GM19351 (cell line): ENCODE data around the gene AATK.

ENCODE experiments used
- ATAC-seq: cut with Tn5 transposase; IDR thresholded peaks from one replicate; pipeline ENCODE4 v1.9.1; 2021; ENCODE audit warnings: mild to moderate bottlenecking, moderate library complexity; ENCODE audit not compliant: unreplicated experiment

The AATK gene

GRCh38 chr17:81196505-81197408, 30.7 kb upstream of the AATK start:
- no peak for ATAC-seq

DNA sequence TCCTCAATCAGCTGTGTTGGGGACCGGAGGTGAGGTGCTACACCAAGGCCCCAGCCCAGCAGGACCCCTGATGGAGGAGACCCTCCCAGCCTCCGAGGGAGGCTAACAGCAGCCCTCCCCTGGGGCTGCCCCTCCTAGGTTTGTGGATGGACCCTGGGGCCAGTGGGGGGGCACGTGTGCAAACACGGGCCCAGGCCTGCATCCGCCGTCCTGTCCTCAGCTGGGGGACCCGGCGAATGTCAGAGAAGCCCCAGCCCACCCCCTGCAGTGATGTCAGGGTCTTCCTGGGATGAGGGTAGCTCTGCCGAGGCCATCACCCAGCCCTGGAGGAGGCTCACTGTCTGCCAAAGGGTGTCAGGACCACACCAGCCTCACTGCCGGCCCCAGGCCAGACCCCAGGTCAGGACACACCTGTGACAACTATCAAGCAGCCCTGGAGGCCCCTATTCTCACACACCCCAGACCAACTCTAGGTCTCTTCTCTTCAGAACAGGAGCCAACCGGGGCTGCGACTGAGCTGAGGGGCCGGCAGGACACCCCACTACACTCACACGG, 30.0 kb upstream of the AATK start:
- ATAC-seq, result no peak

DNA sequence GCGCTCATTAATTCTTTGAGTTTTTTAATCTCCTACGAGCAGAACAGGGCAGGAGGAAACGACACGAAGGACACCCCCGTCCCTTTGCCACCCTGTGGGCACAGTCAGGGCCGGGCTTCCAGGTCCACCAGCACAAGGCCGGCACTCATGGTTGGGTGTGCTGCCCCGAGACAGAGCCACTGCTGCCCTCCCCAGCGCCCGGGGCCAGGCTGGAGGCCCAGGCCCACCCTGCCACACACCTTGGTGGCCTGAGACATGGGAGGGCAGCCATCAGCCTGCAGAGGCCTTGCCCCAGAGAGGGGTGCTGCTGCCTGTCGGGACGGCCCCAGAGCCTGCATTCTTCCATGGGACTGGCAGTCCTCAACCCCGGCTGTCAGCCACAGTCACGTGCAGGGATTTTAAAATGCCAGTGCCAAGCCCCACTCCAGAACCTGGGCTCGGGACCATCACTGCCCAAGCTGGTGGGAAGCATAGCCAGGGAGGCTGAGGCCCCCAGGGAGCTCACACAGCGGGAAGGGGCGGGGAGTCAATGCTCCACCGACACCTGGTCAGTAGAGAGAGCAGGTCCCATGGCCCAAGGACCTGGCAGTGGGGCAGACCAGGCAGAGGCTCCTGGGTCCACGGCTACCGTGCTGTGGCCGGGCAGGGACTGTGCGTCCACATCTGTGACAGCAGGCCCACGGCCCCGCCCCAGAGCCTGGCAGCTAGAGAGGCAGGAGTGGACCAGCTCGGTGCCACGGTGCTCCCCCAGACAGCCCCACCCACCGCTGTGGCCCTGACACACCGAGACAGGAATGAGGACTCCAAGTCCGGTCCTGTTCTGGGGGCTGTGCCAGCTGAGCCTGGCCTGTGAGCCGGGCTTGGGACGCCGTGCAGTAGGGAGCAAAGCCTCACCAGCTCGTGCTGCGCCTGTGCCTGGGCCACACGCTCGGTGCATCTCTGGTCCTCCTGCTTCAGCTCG, 29.2 kb upstream of the AATK start:
- no peak for ATAC-seq

DNA sequence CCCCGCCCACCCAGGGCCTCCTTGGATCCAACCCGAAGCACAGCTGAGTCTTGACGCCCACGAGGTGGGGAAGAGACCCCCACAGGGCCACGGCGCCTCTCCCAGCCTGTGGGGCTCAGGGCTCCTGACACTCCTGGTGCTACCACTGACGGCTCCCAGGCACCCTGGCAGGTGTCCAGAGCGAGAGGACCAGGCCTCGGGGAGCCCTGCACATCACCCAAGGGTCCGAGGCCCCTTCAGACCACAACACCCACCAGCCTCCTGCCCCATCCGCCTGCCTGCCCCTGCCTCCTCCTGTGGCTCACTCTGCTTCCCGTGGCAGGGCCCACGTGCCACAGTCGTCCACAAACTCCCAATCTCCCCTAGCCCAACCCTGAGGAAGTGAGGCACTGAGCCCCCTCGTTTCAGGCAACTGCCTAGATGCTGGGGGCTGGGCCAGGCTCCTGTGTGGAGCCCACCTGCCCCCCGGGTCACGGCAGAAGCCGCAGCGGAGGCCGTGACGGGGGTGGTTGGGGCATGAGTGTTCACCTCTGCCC, 28.3 kb upstream of the AATK start:
- ATAC-seq, result no peak

- ATAC-seq, result no peak
Measured at GRCh38 chr17:81193470-81194224, 27.6 kb upstream of the AATK start.

GRCh38 chr17:81193051-81193410, 27.0 kb upstream of the AATK start:
- no peak for ATAC-seq

- ATAC-seq, result no peak
Measured at GRCh38 chr17:81192386-81193050, 26.5 kb upstream of the AATK start.

- ATAC-seq, result no peak
Measured at GRCh38 chr17:81191646-81192045, 25.6 kb upstream of the AATK start.

DNA sequence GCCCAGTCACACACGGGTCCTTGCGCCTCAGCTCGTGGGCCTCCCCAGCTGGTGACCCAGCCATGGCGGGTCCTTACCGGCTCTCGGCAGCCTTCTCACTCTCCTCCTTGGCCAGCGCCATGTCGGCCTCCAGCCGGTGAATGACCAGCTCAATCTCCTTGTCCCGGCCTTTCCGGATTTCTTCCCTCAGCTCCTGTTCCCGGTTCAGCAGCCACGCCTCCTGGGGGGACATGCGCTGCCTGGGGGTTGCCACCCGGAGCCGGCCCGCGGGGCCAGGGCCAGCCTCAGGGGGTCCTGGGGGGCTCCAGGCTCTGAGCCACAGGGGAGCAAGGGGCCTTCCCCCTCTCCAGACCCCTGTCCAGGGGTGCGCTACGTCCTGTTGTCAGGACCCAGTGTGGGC, 25.1 kb upstream of the AATK start:
- no peak for ATAC-seq

DNA sequence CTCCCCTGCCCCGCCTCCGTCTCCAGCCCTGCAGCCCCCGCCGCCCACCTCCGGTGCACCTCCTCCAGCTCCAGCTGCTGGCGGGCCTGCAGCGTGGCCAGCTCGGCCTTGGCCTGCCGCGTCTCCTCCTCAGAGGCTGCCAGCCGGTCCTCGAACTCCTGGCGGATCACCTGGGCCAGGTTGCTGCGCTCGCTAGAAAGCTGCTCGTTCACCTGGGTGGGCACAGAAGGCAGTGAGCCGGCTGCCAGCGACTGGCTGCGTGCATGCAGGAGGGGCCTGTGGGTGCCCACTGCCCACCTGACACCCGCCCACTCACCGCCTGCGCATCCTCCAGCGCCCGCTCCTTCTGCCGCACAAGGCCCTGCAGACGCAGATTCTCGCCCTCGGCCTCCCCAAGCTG, 24.6 kb upstream of the AATK start:
- ATAC-seq, result no peak

DNA sequence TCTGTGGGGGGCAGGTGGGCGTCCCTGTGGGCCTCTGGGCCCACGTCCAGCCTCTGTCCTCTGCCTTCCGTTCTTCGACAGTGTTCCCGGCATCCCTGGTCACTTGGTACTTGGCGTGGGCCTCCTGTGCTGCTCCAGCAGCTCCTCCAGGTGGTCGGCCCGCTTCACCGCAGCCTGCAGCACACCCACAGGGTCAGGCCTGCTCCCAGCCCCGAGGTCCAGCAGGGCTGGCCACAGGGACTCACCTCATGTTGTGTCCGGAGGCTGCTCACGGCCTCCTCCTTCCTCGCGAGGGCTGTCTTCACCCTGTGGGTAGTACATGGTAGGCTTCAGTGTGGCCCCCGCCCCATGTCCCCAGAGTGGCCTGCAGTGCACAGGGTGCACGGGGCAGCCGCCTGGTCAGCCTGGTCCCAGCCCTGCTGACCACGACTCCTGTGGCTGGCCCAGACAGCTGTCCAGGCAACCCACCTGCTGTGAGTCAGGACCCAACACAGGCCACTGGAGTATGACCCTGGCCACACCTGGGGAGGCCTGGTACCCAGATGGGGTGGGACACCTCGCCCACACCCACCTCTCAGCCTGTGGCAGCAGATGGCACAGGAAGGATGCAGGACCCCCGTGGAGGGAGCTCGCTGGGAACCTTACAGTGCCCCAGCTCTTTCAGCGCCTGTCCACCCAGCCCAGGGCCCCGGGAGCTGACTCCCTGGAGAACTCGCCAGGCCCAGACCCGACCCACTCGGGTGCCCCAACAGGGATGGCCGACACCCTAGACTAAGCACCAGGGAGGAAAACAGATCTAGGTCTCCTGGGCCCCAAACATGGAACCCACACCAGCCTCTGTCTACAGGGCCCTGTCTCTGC, 23.9 kb upstream of the AATK start:
- ATAC-seq, result no peak

- no peak for ATAC-seq
Measured at GRCh38 chr17:81189016-81189415, 23.0 kb upstream of the AATK start.

DNA sequence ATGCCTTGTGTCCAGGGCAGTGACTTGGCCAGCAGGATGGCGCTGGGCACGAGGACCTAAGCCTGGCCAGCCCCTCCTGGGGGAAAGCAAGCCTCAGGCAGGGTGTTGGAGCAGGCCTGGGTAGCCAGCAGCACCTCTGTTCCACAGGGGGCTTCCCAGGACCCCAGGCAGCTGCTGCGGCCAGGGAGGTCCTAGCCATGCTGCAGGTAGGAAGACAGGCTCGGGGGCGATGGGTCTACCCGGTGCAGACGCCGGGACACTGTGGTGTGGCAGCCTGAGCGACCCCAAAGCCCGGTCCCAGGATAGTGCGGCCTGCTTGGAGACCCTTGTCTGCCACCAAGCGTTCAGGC, 22.4 kb upstream of the AATK start:
- no peak for ATAC-seq

- no peak for ATAC-seq
Measured at GRCh38 chr17:81187586-81188490, 21.8 kb upstream of the AATK start.

- ATAC-seq, result no peak
Measured at GRCh38 chr17:81187120-81187519, 21.1 kb upstream of the AATK start.

- ATAC-seq, result no peak
Measured at GRCh38 chr17:81186203-81186602, 20.2 kb upstream of the AATK start.

GRCh38 chr17:81184555-81184954, 18.5 kb upstream of the AATK start:
- ATAC-seq, result no peak

DNA sequence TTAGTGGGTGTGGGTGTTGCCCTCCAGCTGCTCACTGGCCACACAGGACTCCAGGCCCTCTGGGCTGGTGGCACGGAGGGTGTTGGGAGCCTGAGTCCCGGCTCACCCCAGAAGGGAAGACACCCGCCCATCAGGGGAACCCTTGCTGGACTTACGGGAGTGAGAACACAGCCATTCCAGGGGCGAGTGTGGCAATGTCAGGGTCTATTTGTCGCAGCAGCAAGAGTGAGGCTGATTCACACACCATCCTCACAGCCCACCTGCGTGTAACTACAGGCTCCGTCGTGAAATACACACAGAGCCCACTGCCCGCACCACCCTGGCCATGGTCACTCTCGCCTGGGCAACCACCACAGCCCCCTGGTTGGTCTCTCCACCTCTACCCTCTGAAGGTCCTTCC, 17.8 kb upstream of the AATK start:
- ATAC-seq, result no peak
